ENCODE data around the gene SPEM1.

DNA sequence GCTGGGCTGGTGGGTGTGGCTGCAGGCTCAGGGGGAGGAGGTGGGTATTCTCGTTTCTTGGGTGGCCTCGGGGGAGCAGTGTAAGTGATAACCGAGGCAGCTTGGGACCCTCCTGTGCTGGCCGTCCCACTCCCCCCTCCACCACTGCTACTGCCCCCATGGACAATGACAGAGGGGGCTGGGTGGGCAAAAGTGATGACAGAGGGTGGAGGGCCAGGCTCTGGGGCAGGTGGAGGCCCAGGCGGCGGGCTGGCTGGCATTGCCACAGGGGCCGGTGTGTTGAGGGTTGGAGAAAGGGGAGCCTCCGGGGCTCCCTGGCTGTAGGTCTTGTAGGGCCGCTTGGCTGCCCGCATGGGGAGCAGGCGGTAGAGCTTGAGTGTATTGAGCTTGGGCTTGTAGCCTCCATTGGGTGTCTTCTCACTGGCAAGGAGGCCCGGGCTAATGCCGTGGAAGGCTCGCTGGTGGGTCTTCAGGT is 43.3 kb downstream of the SPEM1 start:
- no peak for TF ChIP-seq POLR2A (IDR thresholded peaks at IDR 0.05)
- TF ChIP-seq, protein P1, sequence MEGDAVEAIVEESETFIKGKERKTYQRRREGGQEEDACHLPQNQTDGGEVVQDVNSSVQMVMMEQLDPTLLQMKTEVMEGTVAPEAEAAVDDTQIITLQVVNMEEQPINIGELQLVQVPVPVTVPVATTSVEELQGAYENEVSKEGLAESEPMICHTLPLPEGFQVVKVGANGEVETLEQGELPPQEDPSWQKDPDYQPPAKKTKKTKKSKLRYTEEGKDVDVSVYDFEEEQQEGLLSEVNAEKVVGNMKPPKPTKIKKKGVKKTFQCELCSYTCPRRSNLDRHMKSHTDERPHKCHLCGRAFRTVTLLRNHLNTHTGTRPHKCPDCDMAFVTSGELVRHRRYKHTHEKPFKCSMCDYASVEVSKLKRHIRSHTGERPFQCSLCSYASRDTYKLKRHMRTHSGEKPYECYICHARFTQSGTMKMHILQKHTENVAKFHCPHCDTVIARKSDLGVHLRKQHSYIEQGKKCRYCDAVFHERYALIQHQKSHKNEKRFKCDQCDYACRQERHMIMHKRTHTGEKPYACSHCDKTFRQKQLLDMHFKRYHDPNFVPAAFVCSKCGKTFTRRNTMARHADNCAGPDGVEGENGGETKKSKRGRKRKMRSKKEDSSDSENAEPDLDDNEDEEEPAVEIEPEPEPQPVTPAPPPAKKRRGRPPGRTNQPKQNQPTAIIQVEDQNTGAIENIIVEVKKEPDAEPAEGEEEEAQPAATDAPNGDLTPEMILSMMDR (IDR thresholded peaks at IDR 0.05) = no peak
